ENCODE measurements around the gene RNF222.

Gene RNF222

DNA sequence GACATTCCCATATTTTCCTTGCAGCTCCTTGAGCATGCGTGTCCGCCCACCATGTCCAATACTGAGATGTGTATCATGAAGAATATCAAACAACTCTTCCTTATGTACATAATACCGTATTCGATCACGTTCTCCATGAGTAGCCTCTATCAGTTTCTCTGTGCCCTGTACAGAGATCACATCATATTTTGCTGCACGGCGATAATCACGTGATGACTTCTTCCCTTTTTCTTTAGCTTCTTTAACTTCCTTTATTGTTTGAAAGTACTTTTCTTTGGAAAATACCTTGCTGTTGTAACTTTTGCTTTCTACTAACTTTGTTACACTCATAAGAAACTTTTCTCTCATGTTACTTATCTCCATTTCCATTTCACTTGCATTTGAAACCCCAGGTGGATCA lies 27.7 kb downstream of the RNF222 start:
- Histone ChIP-seq H3K4me2 (peak overlapping the region in 5 of 11 experiments; percentile 7 to 65 (median 54); a peak in 9 of 22 replicates), H3K4me1 (peaks cover 0 to 17% (median 4%) of the 10 kb centered on the region in 10 experiments; a peak in 13 of 20 replicates), H3K4me3 (no peak overlapping the region), H3K36me3 (peaks cover 16 to 37% (median 27%) of the 10 kb centered on the region in 11 experiments), H3K9me3 (replicated peaks in 1 of 11) (peaks cover 0 to 6% (median 0%) of the 10 kb centered on the region in 11 experiments; a peak in 2 of 22 replicates), H4K20me1 (no peaks in the 10 kb centered on the region), H3K27me3 (no peaks in the 10 kb centered on the region), H3K9ac (no peak overlapping the region), H3K27ac (no peak overlapping the region)
- TF ChIP-seq Cebpa-rat (IDR thresholded peaks at IDR 0.05), result no peak

DNA sequence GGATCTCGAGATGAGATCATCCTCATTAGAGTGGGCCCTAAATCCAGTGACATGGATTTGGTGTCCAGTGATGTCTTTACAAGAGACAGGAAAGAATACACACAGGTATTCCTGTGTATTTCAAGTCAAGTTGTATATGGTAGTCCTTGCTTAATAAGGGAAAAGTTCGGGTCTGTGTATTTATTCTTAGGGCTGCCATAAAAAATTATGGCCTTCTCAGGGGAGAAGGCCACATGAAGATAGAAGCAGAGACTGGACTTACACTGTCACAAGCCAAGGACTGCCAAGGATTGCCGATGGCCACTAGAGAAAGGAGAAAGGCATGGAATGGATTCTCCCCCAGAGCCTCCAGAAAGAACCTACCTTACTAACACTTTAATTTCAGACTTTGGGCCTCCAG lies 29.4 kb downstream of the RNF222 start:
- Histone ChIP-seq H3K27ac (no peak overlapping the region), H3K4me3 (no peak overlapping the region), H3K4me1 (peaks cover 0 to 17% (median 4%) of the 10 kb centered on the region in 10 experiments; a peak in 10 of 20 replicates), H3K9ac (no peak overlapping the region), H3K9me3 (replicated peaks in 1 of 11) (no peaks in the 10 kb centered on the region), H3K4me2 (no peak overlapping the region), H4K20me1 (no peaks in the 10 kb centered on the region), H3K27me3 (no peaks in the 10 kb centered on the region), H3K36me3 (peaks cover 16 to 45% (median 27%) of the 10 kb centered on the region in 11 experiments)
- TF ChIP-seq Cebpa-rat (IDR thresholded peaks at IDR 0.05), result no peak

- no peak for TF ChIP-seq Cebpa-rat (IDR thresholded peaks at IDR 0.05)
- Histone ChIP-seq H4K20me1 (no peaks in the 10 kb centered on the region), H3K36me3 (peaks cover 12 to 38% (median 23%) of the 10 kb centered on the region in 11 experiments), H3K27me3 (no peaks in the 10 kb centered on the region), H3K27ac (no peak overlapping the region), H3K9ac (no peak overlapping the region), H3K4me3 (no peak overlapping the region), H3K9me3 (replicated peaks in 1 of 11) (no peaks in the 10 kb centered on the region), H3K4me2 (no peak overlapping the region), H3K4me1 (peaks cover 0 to 21% (median 8%) of the 10 kb centered on the region in 10 experiments; a peak in 13 of 20 replicates)
Observed at GRCh38 chr17:8366231-8366630, 31.4 kb downstream of the RNF222 start.

GRCh38 chr17:8365143-8365542 lies 32.5 kb downstream of the RNF222 start:
- no peak for TF ChIP-seq Cebpa-rat (IDR thresholded peaks at IDR 0.05)
- Histone ChIP-seq H3K27ac (no peak overlapping the region), H4K20me1 (no peaks in the 10 kb centered on the region), H3K9me3 (replicated peaks in 1 of 11) (no peaks in the 10 kb centered on the region), H3K4me3 (no peak overlapping the region), H3K36me3 (peaks cover 12 to 34% (median 23%) of the 10 kb centered on the region in 11 experiments), H3K27me3 (no peaks in the 10 kb centered on the region), H3K4me1 (peaks cover 9 to 28% (median 17%) of the 10 kb centered on the region in 10 experiments), H3K4me2 (no peak overlapping the region), H3K9ac (no peak overlapping the region)

- no peak overlapping the region for H3K4me2 ChIP-seq
- peaks cover 17 to 34% (median 25%) of the 10 kb centered on the region in 10 experiments for H3K4me1 ChIP-seq
- no peak overlapping the region for H3K27ac ChIP-seq
- H3K27me3 ChIP-seq, result no peaks in the 10 kb centered on the region
- no peaks in the 10 kb centered on the region for H4K20me1 ChIP-seq
- no peaks in the 10 kb centered on the region for H3K9me3 ChIP-seq (replicated peaks in 1 of 11)
- no peak overlapping the region for H3K4me3 ChIP-seq
- H3K9ac ChIP-seq, result no peak overlapping the region
- peaks cover 0 to 13% (median 4%) of the 10 kb centered on the region in 11 experiments; a peak in 2 of 22 replicates for H3K36me3 ChIP-seq
- no peak for TF ChIP-seq Cebpa-rat (IDR thresholded peaks at IDR 0.05)
Observed at GRCh38 chr17:8362651-8363332, 34.8 kb downstream of the RNF222 start.

- peaks cover 17 to 34% (median 25%) of the 10 kb centered on the region in 10 experiments for H3K4me1 ChIP-seq
- peak overlapping the region in 4 of 11 experiments; percentile 26 to 66 (median 34); a peak in 3 of 22 replicates for H3K27ac ChIP-seq
- H3K4me3 ChIP-seq, result no peak overlapping the region
- H3K27me3 ChIP-seq, result no peaks in the 10 kb centered on the region
- peaks cover 0 to 8% (median 0%) of the 10 kb centered on the region in 11 experiments; a peak in 2 of 22 replicates for H3K9me3 ChIP-seq (replicated peaks in 1 of 11)
- H3K4me2 ChIP-seq, result peak overlapping the region in 10 of 11 experiments; percentile 38 to 79 (median 70); a peak in 19 of 22 replicates
- TF ChIP-seq Cebpa-rat (IDR thresholded peaks at IDR 0.05), result no peak
- H4K20me1 ChIP-seq, result no peaks in the 10 kb centered on the region
- H3K36me3 ChIP-seq, result peaks cover 0 to 13% (median 4%) of the 10 kb centered on the region in 11 experiments; a peak in 2 of 22 replicates
- no peak overlapping the region for H3K9ac ChIP-seq
Observed at GRCh38 chr17:8360751-8361150, 36.9 kb downstream of the RNF222 start.

GRCh38 chr17:8360260-8360659 lies 37.4 kb downstream of the RNF222 start:
- no peak for TF ChIP-seq Cebpa-rat (IDR thresholded peaks at IDR 0.05)
- Histone ChIP-seq H3K4me1 (peaks cover 17 to 34% (median 25%) of the 10 kb centered on the region in 10 experiments), H3K9ac (peak overlapping the region in 1 of 11 experiments; percentile 17; a peak in 1 of 22 replicates), H3K27ac (peak overlapping the region in 4 of 11 experiments; percentile 26 to 66 (median 34); a peak in 6 of 22 replicates), H3K4me3 (no peak overlapping the region), H3K4me2 (peak overlapping the region in 10 of 11 experiments; percentile 38 to 79 (median 70); a peak in 21 of 22 replicates), H3K36me3 (peaks cover 0 to 10% (median 4%) of the 10 kb centered on the region in 11 experiments; a peak in 2 of 22 replicates), H3K27me3 (no peaks in the 10 kb centered on the region), H3K9me3 (replicated peaks in 1 of 11) (peaks cover 0 to 8% (median 0%) of the 10 kb centered on the region in 11 experiments; a peak in 2 of 22 replicates), H4K20me1 (no peaks in the 10 kb centered on the region)

GRCh38 chr17:8359769-8360168 lies 37.9 kb downstream of the RNF222 start:
- TF ChIP-seq Cebpa-rat (IDR thresholded peaks at IDR 0.05), result no peak
- Histone ChIP-seq H3K36me3 (peaks cover 0 to 7% (median 4%) of the 10 kb centered on the region in 11 experiments; a peak in 2 of 22 replicates), H3K4me2 (peak overlapping the region; percentile 28 to 79 (median 69); a peak in 21 of 22 replicates), H3K4me1 (peaks cover 17 to 34% (median 25%) of the 10 kb centered on the region in 10 experiments), H3K4me3 (no peak overlapping the region), H3K9ac (0 out of 22 replicates have a peak overlapping the region, but pooled peaks of 1 of the 11 experiments have one; percentile 7), H3K9me3 (replicated peaks in 1 of 11) (peaks cover 0 to 8% (median 0%) of the 10 kb centered on the region in 11 experiments; a peak in 2 of 22 replicates), H3K27ac (peak overlapping the region in 4 of 11 experiments; percentile 32 to 66 (median 47); a peak in 7 of 22 replicates), H4K20me1 (no peaks in the 10 kb centered on the region), H3K27me3 (no peaks in the 10 kb centered on the region)

- TF ChIP-seq Cebpa-rat (IDR thresholded peaks at IDR 0.05), result no peak
- Histone ChIP-seq H3K27ac (no peak overlapping the region), H3K4me2 (no peak overlapping the region), H4K20me1 (no peaks in the 10 kb centered on the region), H3K9ac (no peak overlapping the region), H3K27me3 (no peaks in the 10 kb centered on the region), H3K9me3 (replicated peaks in 1 of 11) (peaks cover 0 to 8% (median 0%) of the 10 kb centered on the region in 11 experiments; a peak in 2 of 22 replicates), H3K36me3 (no peaks in the 10 kb centered on the region), H3K4me1 (peaks cover 17 to 34% (median 25%) of the 10 kb centered on the region in 10 experiments), H3K4me3 (no peak overlapping the region)
Observed at GRCh38 chr17:8357910-8358309, 39.7 kb downstream of the RNF222 start.
